Fibroblast of lung (primary cell): ENCODE data around the gene MT1A. TPM values are rescaled to one million over a fixed set of nuclear protein-coding genes. Genes with fewer than 3 reads are reported as not detected.
"Not testable (repeated sequence)": the region's sequence is repeated elsewhere in the genome, so short reads cannot be mapped to it uniquely, and the experiment has no call there.

Source experiments
- DNase-seq, 2 donors: peaks; one replicate each; pipeline versions ENCODE4 v3.0.0 to v3.0.0-alpha.2; 2010; ENCODE audit warnings: low read depth in 2 of 2
- H2AFZ ChIP-seq: 2 replicates; pipeline ENCODE4 v1.5.1; 2012; ENCODE audit warnings: low read length, control low read depth, inconsistent platforms
- H3K27ac ChIP-seq: 2 replicates; pipeline ENCODE4 v1.5.1; 2011; ENCODE audit warnings: low read length, control low read depth; ENCODE audit not compliant: insufficient read depth
- H3K27me3 ChIP-seq: 2 replicates; pipeline ENCODE4 v1.5.1; 2011; ENCODE audit warnings: mild to moderate bottlenecking, low read length; ENCODE audit not compliant: control insufficient read depth, insufficient read depth
- H3K36me3 ChIP-seq: 2 replicates; pipeline ENCODE4 v1.5.1; 2011; ENCODE audit warnings: low read length; ENCODE audit not compliant: control insufficient read depth, insufficient read depth
- H3K4me1 ChIP-seq: 2 replicates; pipeline ENCODE4 v1.5.1; 2011; ENCODE audit warnings: low read length; ENCODE audit not compliant: control insufficient read depth, insufficient read depth; ENCODE audit errors: extremely low read depth
- H3K4me2 ChIP-seq: 2 replicates; pipeline ENCODE4 v1.5.1; 2011; ENCODE audit warnings: low read length, control low read depth; ENCODE audit not compliant: insufficient read depth; ENCODE audit errors: extremely low read depth
- H3K4me3 ChIP-seq, 4 experiments: fragments of 200-600 bp in 1 of 4; sonication (generic) in 1 of 4; replicated peaks in 1 of 4; 2 replicates each; pipeline ENCODE4 v1.5.1; 2011 to 2016; ENCODE audit warnings: low read length in 4 of 4, low read depth in 3 of 4, mild to moderate bottlenecking in 3 of 4, control low read depth in 2 of 4, inconsistent platforms in 1 of 4, mixed read lengths in 1 of 4; ENCODE audit not compliant: insufficient read depth in 1 of 4; ENCODE audit errors: control extremely low read depth in 1 of 4
- H3K79me2 ChIP-seq: 2 replicates; pipeline ENCODE4 v1.5.1; 2012; ENCODE audit warnings: mild to moderate bottlenecking, low read length, inconsistent platforms; ENCODE audit not compliant: control insufficient read depth, insufficient read depth
- H3K9ac ChIP-seq: 2 replicates; pipeline ENCODE4 v1.5.1; 2011; ENCODE audit warnings: mild to moderate bottlenecking, low read length, control low read depth; ENCODE audit not compliant: insufficient read depth
- H3K9me3 ChIP-seq: 2 replicates; pipeline ENCODE4 v1.5.1; 2012; ENCODE audit warnings: low read depth, low read length; ENCODE audit not compliant: control insufficient read depth, insufficient read depth
- H4K20me1 ChIP-seq: 2 replicates; pipeline ENCODE4 v1.5.1; 2011; ENCODE audit warnings: low read length; ENCODE audit not compliant: control insufficient read depth, insufficient read depth; ENCODE audit errors: extremely low read depth
- EZH2 ChIP-seq: IDR thresholded peaks from 2 replicates; pipeline ENCODE4 v1.5.1; 2012; ENCODE audit warnings: low read length, control low read depth, mild to moderate bottlenecking; ENCODE audit errors: missing control alignments
- polyA plus RNA-seq, 2 donors: library from polyadenylated mRNA; depleted of rRNA in 1 of 2; stranded (reverse) in 1 of 2; unstranded in 1 of 2; fragments of >200 nt; gene quantifications; 2 replicates each; pipeline ENCODE4 v1.2.1, GENCODE V29; 2011 to 2012; ENCODE audit warnings: missing spikeins in 1 of 2
- total RNA-seq: library from RNA; depleted of rRNA; stranded (reverse); fragments of >200 nt; gene quantifications from 2 replicates; pipeline ENCODE4 v1.2.1, GENCODE V29; 2014
- TF ChIP-seq, protein P1 (sequence below), 2 donors: IDR thresholded peaks in 1 of 2; conservative IDR thresholded peaks in 1 of 2; 1 replicate in 1 of 2; 2 replicates in 1 of 2; pipeline ENCODE4 v1.5.1; 2011 to 2012; ENCODE audit warnings: low read length in 2 of 2, control low read depth in 1 of 2, inconsistent platforms in 1 of 2, low read depth in 1 of 2, mild to moderate bottlenecking in 1 of 2

Gene MT1A
- total and polyA plus RNA-seq, 2 donors (not counting 1 experiment from before 2014, with no cell fraction given) = 2.9 to 5.3 TPM

DNA sequence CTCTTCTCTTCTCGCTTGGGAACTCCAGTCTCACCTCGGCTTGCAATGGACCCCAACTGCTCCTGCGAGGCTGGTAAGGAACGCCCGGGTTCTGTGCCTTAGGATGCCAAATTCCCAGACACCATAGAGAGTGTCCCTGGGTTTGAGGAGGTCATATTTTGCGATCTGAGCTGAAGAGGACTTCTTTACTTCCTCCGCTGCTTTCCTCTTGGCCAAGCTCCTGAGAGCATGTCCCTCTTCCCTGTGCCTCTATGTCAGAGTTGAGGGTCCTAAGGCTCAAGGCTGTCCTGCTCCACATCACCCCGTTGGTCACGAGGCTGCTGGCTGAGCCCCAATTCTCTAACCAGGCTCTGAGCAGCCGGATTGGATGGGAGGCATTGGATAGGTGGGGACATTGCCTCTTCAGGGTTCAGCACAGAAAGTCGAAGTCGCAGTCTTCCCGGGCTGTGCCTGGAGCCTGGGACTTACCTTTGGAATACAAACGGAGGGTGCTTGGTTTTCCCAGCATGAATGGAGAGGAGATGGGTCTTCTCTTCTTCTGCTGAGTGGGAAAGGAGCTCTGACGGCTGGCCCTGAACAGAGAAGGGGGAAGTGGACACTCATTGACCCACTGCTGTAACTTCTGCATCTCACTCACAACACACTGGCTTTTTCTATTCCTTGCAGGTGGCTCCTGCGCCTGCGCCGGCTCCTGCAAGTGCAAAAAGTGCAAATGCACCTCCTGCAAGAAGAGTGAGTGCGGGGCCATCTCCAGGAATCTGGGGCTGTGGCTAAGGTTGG, 31.6 kb downstream of the MT1A start:
- Histone ChIP-seq H3K9ac (no peak overlapping the region), H3K79me2 (no peaks in the 10 kb centered on the region), H3K27me3 (peaks cover 25% of the 10 kb centered on the region), H3K27ac (no peak overlapping the region), H4K20me1 (no peaks in the 10 kb centered on the region), H3K36me3 (no peaks in the 10 kb centered on the region), H2AFZ (no peak overlapping the region), H3K4me1 (peaks cover 7% of the 10 kb centered on the region), H3K4me3 (no peak overlapping the region), H3K9me3 (no peaks in the 10 kb centered on the region), H3K4me2 (no peak overlapping the region)
- TF ChIP-seq EZH2 = no peak
- no peak for DNase-seq

DNA sequence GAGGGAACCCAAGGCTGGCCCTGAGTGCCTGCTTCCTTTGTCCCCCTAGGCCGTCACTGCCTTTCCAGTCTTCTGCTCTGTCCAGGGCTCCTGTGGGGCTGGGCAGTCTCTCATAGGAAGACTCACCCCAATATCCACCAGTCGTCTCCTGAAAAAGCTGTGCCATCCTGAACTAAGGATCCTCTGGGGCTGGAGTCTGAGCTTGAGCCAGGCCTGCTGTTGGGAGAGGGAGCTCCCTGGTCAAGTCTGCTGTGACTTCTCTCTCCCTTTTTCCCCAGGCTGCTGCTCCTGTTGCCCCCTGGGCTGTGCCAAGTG, 32.1 kb downstream of the MT1A start:
- no peak for DNase-seq
- TF ChIP-seq, protein P1, sequence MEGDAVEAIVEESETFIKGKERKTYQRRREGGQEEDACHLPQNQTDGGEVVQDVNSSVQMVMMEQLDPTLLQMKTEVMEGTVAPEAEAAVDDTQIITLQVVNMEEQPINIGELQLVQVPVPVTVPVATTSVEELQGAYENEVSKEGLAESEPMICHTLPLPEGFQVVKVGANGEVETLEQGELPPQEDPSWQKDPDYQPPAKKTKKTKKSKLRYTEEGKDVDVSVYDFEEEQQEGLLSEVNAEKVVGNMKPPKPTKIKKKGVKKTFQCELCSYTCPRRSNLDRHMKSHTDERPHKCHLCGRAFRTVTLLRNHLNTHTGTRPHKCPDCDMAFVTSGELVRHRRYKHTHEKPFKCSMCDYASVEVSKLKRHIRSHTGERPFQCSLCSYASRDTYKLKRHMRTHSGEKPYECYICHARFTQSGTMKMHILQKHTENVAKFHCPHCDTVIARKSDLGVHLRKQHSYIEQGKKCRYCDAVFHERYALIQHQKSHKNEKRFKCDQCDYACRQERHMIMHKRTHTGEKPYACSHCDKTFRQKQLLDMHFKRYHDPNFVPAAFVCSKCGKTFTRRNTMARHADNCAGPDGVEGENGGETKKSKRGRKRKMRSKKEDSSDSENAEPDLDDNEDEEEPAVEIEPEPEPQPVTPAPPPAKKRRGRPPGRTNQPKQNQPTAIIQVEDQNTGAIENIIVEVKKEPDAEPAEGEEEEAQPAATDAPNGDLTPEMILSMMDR (conservative IDR thresholded peaks at IDR 0.05 in 1 of 2, IDR thresholded peaks at IDR 0.05 in 1 of 2; ENCODE audit: low read depth in 1 of 2, low read length in 2 of 2) = no peak
- TF ChIP-seq EZH2 = no peak
- no peaks in the 10 kb centered on the region for H3K36me3 ChIP-seq
- H3K4me2 ChIP-seq = no peak overlapping the region
- no peak overlapping the region for H3K27ac ChIP-seq
- no peak overlapping the region for H3K4me3 ChIP-seq
- H3K27me3 ChIP-seq = peaks cover 25% of the 10 kb centered on the region
- no peaks in the 10 kb centered on the region for H3K79me2 ChIP-seq
- no peak overlapping the region for H2AFZ ChIP-seq
- H4K20me1 ChIP-seq = no peaks in the 10 kb centered on the region
- no peak overlapping the region for H3K9ac ChIP-seq
- H3K4me1 ChIP-seq = peaks cover 7% of the 10 kb centered on the region
- no peaks in the 10 kb centered on the region for H3K9me3 ChIP-seq

DNA sequence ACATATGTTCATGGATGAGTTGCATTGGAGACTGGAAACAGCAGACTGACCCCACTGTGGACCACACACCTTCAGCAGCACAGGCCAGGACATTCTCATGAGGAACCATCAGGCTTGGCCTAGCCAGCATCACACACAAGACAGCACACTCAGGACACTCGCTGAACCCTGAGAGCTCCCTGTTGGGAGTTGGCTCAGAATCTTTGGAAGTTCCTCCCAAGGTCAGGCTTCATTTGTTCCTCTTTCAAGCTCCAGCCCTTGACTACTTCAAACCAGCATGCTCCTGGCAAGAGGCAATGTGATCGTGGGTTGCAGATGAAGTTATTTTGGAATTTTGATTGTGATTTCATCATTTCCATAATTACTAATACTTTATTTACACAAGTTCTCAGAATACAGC, 33.2 kb downstream of the MT1A start:
- H4K20me1 ChIP-seq, H3K27ac ChIP-seq, H3K9ac ChIP-seq, H3K4me3 ChIP-seq, H3K36me3 ChIP-seq, H2AFZ ChIP-seq, H3K4me2 ChIP-seq, H3K9me3 ChIP-seq, H3K4me1 ChIP-seq, H3K79me2 ChIP-seq: not testable (repeated sequence)
- peaks cover 25% of the 10 kb centered on the region for H3K27me3 ChIP-seq
- DNase-seq = peak in 1 of 2 donors; percentile 64

DNA sequence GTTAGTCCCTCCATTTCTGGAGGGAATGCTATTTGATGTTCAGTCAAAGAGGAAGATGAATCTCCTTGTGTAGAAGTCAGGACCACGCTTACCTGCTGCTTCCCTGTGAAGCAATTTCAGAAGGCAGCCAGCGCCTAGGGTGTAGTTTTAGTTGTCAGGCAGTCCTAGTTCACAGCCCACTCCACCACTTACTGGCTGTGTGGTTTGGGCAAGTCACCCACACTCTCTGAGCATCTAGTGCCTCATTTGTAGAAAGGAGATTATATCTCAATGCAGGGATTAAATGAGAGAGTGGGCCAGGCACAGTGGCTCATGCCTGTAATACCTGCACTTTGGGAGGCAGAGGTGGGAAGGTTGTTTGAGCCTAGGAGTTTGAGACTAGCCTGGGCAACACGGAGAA, 33.7 kb downstream of the MT1A start:
- not testable (repeated sequence) for H3K36me3 ChIP-seq, H3K79me2 ChIP-seq, H3K9me3 ChIP-seq, H2AFZ ChIP-seq, DNase-seq, H3K9ac ChIP-seq, H3K4me2 ChIP-seq, H3K27ac ChIP-seq, H3K4me1 ChIP-seq, H4K20me1 ChIP-seq, H3K4me3 ChIP-seq
- H3K27me3 ChIP-seq = peaks cover 20% of the 10 kb centered on the region
